ENCODE results near the gene DSC2. TPM values are rescaled to one million over a fixed set of nuclear protein-coding genes. Genes with fewer than 3 reads are reported as not detected.

DSC2 gene
- total and polyA plus RNA-seq, 2 donors (not counting 3 experiments of a cell fraction or from before 2014, with no cell fraction given), result under 0.01 TPM; not detected in 1

- DNase-seq (ENCODE audit: low read depth, low spot score) (no peak), FAIRE-seq (no peak)
- no peak overlapping the region for H3K9ac ChIP-seq (replicated peaks; ENCODE audit: extremely low read depth, insufficient read depth, low read length)
- BruUV-seq (replicated peaks), result no TSS peak
- no peaks in the 10 kb centered on the region for H3K36me3 ChIP-seq (ENCODE audit: control insufficient read depth in 2 of 2, extremely low read depth in 1 of 2, insufficient read depth in 2 of 2, low read length in 2 of 2)
- H2AFZ ChIP-seq (ENCODE audit: low read depth, low read length), result no peak overlapping the region
- no peak overlapping the region for H3K4me3 ChIP-seq (replicated peaks in 1 of 3; ENCODE audit: insufficient read depth in 1 of 3, low read depth in 1 of 3, low read length in 3 of 3)
- H3K9me3 ChIP-seq (replicated peaks; ENCODE audit: control insufficient read depth, insufficient read depth, low read length), result no peaks in the 10 kb centered on the region
- intact Hi-C loops (cut with micrococcal nuclease) (no loop called here), dilution Hi-C loops (cut with MboI; ENCODE audit: extremely low pct_ligation_motif_present, low sequenced_read_pairs) (no loop called here)
- no peaks in the 10 kb centered on the region for H3K9me1 ChIP-seq (replicated peaks; ENCODE audit: control insufficient read depth, extremely low read depth, insufficient read depth, low read length)
- no peak overlapping the region for H3K4me2 ChIP-seq (ENCODE audit: insufficient read depth, low read length)
- H3K27ac ChIP-seq (ENCODE audit: insufficient read depth, low read depth, low read length), result no peak overlapping the region
- no peaks in the 10 kb centered on the region for H3K4me1 ChIP-seq (ENCODE audit: control insufficient read depth, extremely low read depth, insufficient read depth, low read length)
- H3K27me3 ChIP-seq (ENCODE audit: control insufficient read depth in 2 of 2, insufficient read depth in 2 of 2, low read length in 2 of 2), result no peaks in the 10 kb centered on the region
- H4K20me1 ChIP-seq (replicated peaks; ENCODE audit: control insufficient read depth, extremely low read depth, insufficient read depth, low read length), result no peaks in the 10 kb centered on the region
- CTCF ChIA-PET, result no interaction called here
- TF ChIP-seq CTCF (IDR thresholded peaks at IDR 0.05; ENCODE audit: extremely low read depth in 1 of 2, insufficient read depth in 1 of 2, low read depth in 1 of 2, low read length in 2 of 2), result no peak
- no peak for TF ChIP-seq JUN (IDR thresholded peaks at IDR 0.05; ENCODE audit: borderline replicate concordance, insufficient read depth, insufficient read length, low read depth)
- no peak for TF ChIP-seq FOS (IDR thresholded peaks at IDR 0.05; ENCODE audit: borderline replicate concordance, insufficient read depth, low read length)
- TF ChIP-seq GATA2 (IDR thresholded peaks at IDR 0.05; ENCODE audit: insufficient read depth, insufficient read length, low read depth, low read length), result no peak
- no peak for TF ChIP-seq MYC (IDR thresholded peaks at IDR 0.05; ENCODE audit: low read depth, low read length)
- TF ChIP-seq POLR2AphosphoS5 (IDR thresholded peaks at IDR 0.05; ENCODE audit: insufficient read depth, low read depth, low read length), result no peak
- no peak for TF ChIP-seq EZH2 (IDR thresholded peaks at IDR 0.05; ENCODE audit: borderline replicate concordance, low read depth, low read length, severe bottlenecking)
- no peak for TF ChIP-seq POLR2A (IDR thresholded peaks at IDR 0.05; ENCODE audit: low read depth, low read length)
- no peak for TF ChIP-seq MAX (IDR thresholded peaks at IDR 0.05; ENCODE audit: insufficient read depth, insufficient read length)
- H3K79me2 ChIP-seq (ENCODE audit: control insufficient read depth, insufficient read depth, low read length), result no peaks in the 10 kb centered on the region
- POLR2A ChIA-PET, result no interaction called here
These were observed 71.5 kb downstream of the DSC2 start for GRCh38 chr18:31030574-31031278.
